Ovary (tissue), 3 donors: ENCODE data around the gene AMPH.

Experiments used
- EP300 ChIP-seq: sonication (generic); formaldehyde crosslinking; IDR thresholded peaks from one replicate; pipeline ENCODE4 v1.6.1; 2017; ENCODE audit warnings: antibody characterized with exemption
- TF ChIP-seq, protein P1 (sequence below), 3 donors: fragments of 450-650 bp in 2 of 3; fragments of 200-600 bp in 1 of 3; IDR thresholded peaks; one replicate each; pipeline versions ENCODE4 v1.5.1 to v1.8.0; 2016 to 2022; ENCODE audit warnings: antibody characterized with exemption in 3 of 3, mild to moderate bottlenecking in 1 of 3
- donor health status: DM: no; HTN: no; CAD: no.

DNA sequence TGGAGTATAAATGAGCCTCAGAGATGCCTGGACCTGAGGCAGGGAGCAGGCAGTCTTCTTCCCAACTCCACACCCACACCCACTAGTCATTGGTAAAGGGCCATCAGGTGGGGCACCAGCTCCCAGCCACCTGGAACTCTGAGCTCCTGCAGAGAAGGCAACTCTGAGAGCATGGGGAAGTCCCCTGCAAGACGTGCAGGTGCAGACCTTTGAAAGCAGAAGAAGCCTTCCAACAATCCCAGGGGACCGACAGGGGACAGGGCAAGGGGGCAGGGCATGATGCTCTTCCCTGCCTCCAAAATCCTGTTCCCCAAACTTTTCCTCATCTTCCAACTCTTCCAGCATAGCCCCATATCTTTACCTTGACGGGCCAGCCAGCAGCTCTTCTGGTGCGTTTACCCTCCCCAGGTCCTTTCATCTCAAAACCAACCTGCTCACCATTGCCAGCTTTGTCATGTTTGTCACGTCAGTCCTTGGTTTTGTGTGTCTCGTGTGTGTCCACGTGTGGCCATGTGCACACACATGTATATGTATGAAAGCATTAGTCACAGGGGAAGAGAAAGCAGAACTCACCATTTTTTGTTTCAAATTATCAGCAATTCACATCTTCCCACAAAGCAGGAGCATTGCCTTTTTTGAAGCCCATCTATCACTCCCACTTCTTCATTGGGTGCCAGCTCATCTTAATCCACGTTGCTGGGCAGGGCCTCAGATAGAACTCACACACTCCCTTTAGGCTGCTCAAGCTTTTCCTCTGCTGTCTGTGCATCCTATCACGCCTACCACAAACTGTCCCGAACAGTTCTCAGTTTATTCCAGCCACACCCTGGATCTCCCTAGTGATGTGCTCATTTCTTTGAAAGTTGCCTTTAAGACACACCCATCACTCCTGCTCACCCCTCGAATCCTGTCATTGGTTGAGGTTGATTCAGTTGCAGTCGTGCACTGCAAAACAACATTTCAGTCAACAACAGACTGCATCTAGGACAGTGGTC lies 41.0 kb upstream of the AMPH start:
- TF ChIP-seq, protein P1, sequence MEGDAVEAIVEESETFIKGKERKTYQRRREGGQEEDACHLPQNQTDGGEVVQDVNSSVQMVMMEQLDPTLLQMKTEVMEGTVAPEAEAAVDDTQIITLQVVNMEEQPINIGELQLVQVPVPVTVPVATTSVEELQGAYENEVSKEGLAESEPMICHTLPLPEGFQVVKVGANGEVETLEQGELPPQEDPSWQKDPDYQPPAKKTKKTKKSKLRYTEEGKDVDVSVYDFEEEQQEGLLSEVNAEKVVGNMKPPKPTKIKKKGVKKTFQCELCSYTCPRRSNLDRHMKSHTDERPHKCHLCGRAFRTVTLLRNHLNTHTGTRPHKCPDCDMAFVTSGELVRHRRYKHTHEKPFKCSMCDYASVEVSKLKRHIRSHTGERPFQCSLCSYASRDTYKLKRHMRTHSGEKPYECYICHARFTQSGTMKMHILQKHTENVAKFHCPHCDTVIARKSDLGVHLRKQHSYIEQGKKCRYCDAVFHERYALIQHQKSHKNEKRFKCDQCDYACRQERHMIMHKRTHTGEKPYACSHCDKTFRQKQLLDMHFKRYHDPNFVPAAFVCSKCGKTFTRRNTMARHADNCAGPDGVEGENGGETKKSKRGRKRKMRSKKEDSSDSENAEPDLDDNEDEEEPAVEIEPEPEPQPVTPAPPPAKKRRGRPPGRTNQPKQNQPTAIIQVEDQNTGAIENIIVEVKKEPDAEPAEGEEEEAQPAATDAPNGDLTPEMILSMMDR (IDR thresholded peaks at IDR 0.05) = no peak
- TF ChIP-seq EP300 = no peak
